Vagina (tissue), 2 donors: Measurements from ENCODE around the gene HOXD13.

Experiments used
- POLR2AphosphoS5 ChIP-seq, 2 donors: sonication (generic); formaldehyde crosslinking; IDR thresholded peaks; one replicate each; pipeline ENCODE4 v1.9.0; 2017; ENCODE audit warnings: antibody characterized with exemption in 2 of 2, mild to moderate bottlenecking in 2 of 2, low read depth in 1 of 2; ENCODE audit not compliant: insufficient read depth in 1 of 2
- TF ChIP-seq, protein P1 (sequence below), 3 experiments: fragments of 450-650 bp in 2 of 3; fragments of 200-600 bp in 1 of 3; sonication (generic) in 1 of 3; IDR thresholded peaks; one replicate each; pipeline ENCODE4 v1.5.1; 2017 to 2019; ENCODE audit warnings: antibody characterized with exemption in 3 of 3, mild to moderate bottlenecking in 2 of 3, moderate library complexity in 2 of 3

DNA sequence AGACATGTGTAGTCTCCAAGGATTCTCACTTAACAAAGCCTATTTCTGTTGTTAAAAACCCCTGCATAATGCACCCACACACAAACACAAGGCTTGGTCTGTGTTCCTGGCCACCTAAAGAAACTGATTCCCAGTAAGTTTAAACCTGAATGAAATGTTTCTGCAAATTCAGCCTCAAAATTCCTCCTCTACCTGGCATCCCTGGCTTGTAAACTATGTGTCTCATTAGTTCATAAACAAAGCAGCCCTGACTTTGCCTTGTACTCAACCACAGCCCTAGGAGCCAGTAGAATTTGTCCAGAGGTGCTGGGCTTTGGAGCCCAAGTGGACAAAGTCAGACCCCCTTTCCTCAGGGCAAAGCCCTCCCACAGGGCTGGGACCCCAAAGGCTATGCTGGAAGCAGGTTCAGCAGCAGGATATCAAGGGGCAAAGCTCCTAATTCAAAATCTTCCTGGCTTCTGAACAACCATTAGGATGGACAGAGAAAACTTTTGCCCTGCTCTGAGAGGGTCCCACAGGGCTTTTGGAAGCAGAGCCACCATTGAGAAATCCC is 2.6 kb upstream of the HOXD13 start:
- TF ChIP-seq, protein P1, sequence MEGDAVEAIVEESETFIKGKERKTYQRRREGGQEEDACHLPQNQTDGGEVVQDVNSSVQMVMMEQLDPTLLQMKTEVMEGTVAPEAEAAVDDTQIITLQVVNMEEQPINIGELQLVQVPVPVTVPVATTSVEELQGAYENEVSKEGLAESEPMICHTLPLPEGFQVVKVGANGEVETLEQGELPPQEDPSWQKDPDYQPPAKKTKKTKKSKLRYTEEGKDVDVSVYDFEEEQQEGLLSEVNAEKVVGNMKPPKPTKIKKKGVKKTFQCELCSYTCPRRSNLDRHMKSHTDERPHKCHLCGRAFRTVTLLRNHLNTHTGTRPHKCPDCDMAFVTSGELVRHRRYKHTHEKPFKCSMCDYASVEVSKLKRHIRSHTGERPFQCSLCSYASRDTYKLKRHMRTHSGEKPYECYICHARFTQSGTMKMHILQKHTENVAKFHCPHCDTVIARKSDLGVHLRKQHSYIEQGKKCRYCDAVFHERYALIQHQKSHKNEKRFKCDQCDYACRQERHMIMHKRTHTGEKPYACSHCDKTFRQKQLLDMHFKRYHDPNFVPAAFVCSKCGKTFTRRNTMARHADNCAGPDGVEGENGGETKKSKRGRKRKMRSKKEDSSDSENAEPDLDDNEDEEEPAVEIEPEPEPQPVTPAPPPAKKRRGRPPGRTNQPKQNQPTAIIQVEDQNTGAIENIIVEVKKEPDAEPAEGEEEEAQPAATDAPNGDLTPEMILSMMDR (IDR thresholded peaks at IDR 0.05), result no peak
- no peak for TF ChIP-seq POLR2AphosphoS5 (IDR thresholded peaks at IDR 0.05; ENCODE audit: insufficient read depth in 1 of 2, low read depth in 1 of 2)
